GM19328 (cell line): ENCODE results near the gene TBC1D10A.

ENCODE experiments used
- ATAC-seq: cut with Tn5 transposase; IDR thresholded peaks from one replicate; pipeline ENCODE4 v1.9.1; 2021; ENCODE audit warnings: mild to moderate bottlenecking, moderate library complexity; ENCODE audit not compliant: unreplicated experiment

TBC1D10A gene

GRCh38 chr22:30268331-30268730 is 58.4 kb downstream of the TBC1D10A start:
- ATAC-seq = no peak

GRCh38 chr22:30267382-30268302 is 59.1 kb downstream of the TBC1D10A start:
- ATAC-seq = no peak

- ATAC-seq = no peak
Measured at GRCh38 chr22:30266445-30267381, 60.0 kb downstream of the TBC1D10A start, which contains the start of gene OSM. Gene OSM, minus strand, starts transcription at chr22:30266851. Its CDS starts 52 bp downstream, at chr22:30266799.

GRCh38 chr22:30265823-30266444 is 60.8 kb downstream of the TBC1D10A start:
- ATAC-seq = peak; percentile 65

GRCh38 chr22:30265131-30265720 is 61.5 kb downstream of the TBC1D10A start:
- no peak for ATAC-seq

GRCh38 chr22:30263883-30264282 is 62.9 kb downstream of the TBC1D10A start:
- ATAC-seq = no peak

GRCh38 chr22:30262917-30263741 is 63.6 kb downstream of the TBC1D10A start:
- no peak for ATAC-seq

- no peak for ATAC-seq
Measured at GRCh38 chr22:30262112-30262511, 64.6 kb downstream of the TBC1D10A start.

- no peak for ATAC-seq
Measured at GRCh38 chr22:30261134-30261533, 65.6 kb downstream of the TBC1D10A start.

- no peak for ATAC-seq
Measured at GRCh38 chr22:30260682-30261081, 66.1 kb downstream of the TBC1D10A start.

- no peak for ATAC-seq
Measured at GRCh38 chr22:30260276-30260675, 66.5 kb downstream of the TBC1D10A start.

- ATAC-seq = no peak
Measured at GRCh38 chr22:30254314-30254713, 72.4 kb downstream of the TBC1D10A start.

GRCh38 chr22:30253205-30253852 is 73.4 kb downstream of the TBC1D10A start:
- no peak for ATAC-seq

GRCh38 chr22:30252411-30253204 is 74.1 kb downstream of the TBC1D10A start:
- ATAC-seq = no peak

GRCh38 chr22:30251711-30252110 is 75.0 kb downstream of the TBC1D10A start:
- no peak for ATAC-seq

- ATAC-seq = no peak
Measured at GRCh38 chr22:30250661-30251267, 76.0 kb downstream of the TBC1D10A start.

- ATAC-seq = no peak
Measured at GRCh38 chr22:30250039-30250565, 76.6 kb downstream of the TBC1D10A start.
